HEK293 (cell line): ENCODE measurements around the gene EYS.

ENCODE experiments used
- CTCF ChIA-PET: fragments of 350-600 bp; formaldehyde crosslinking; extraction: SDS; loops from one replicate; lab custom pipeline; 2021; ENCODE audit warnings: antibody characterized with exemption; lab: Yijun Ruan, JAX
- POLR2A ChIA-PET: fragments of 300-600 bp; formaldehyde crosslinking; extraction: SDS; loops from one replicate; lab custom pipeline; 2020; ENCODE audit warnings: antibody characterized with exemption, inconsistent platforms; lab: Yijun Ruan, JAX
- H3K27ac ChIP-seq: fragments of 200-500 bp; sonication (Bioruptor generic); 2 replicates; pipeline ENCODE4 v1.5.1; 2014; ENCODE audit warnings: low read depth, low read length, control low read depth, inconsistent platforms; ENCODE audit errors: extremely low read depth
- H3K36me3 ChIP-seq, 2 experiments: fragments of 200-500 bp in 1 of 2; sonication (Bioruptor generic) in 1 of 2; 1 replicate in 1 of 2; 2 replicates in 1 of 2; pipeline ENCODE4 v1.5.1; 2014 to 2017; ENCODE audit warnings: inconsistent platforms in 2 of 2, low read length in 2 of 2; ENCODE audit not compliant: control insufficient read depth in 2 of 2, insufficient read depth in 1 of 2
- H3K4me1 ChIP-seq: fragments of 200-500 bp; sonication (Bioruptor generic); 2 replicates; pipeline ENCODE4 v1.5.1; 2014; ENCODE audit warnings: mild to moderate bottlenecking, low read length, inconsistent platforms; ENCODE audit not compliant: control insufficient read depth, insufficient read depth
- H3K4me3 ChIP-seq: 2 replicates; pipeline ENCODE4 v1.5.1; 2011; ENCODE audit warnings: low read depth, mild to moderate bottlenecking, control low read depth, low read length, moderate library complexity
- H3K9me3 ChIP-seq: fragments of 200-500 bp; sonication (Bioruptor generic); 2 replicates; pipeline ENCODE4 v1.5.1; 2014; ENCODE audit warnings: low read depth, low read length, inconsistent platforms; ENCODE audit not compliant: control insufficient read depth, insufficient read depth
- EGR2 ChIP-seq: fragments of 450-650 bp; formaldehyde crosslinking; IDR thresholded peaks from 2 replicates; pipeline ENCODE4 v1.5.1; 2016; ENCODE audit warnings: low read depth, missing biosample characterization, missing genetic modification characterization
- KLF10 ChIP-seq: fragments of 450-650 bp; IDR thresholded peaks from 2 replicates; pipeline ENCODE4 v1.5.1; 2018; ENCODE audit warnings: missing biosample characterization, mild to moderate bottlenecking, missing genetic modification characterization
- KLF7 ChIP-seq: fragments of 450-650 bp; formaldehyde crosslinking; IDR thresholded peaks from 2 replicates; pipeline ENCODE4 v1.5.1; 2016; ENCODE audit warnings: missing biosample characterization, missing genetic modification characterization, borderline replicate concordance
- PRDM6 ChIP-seq: fragments of 450-650 bp; formaldehyde crosslinking; IDR thresholded peaks from 2 replicates; pipeline ENCODE4 v1.5.1; 2017; ENCODE audit warnings: missing biosample characterization, missing genetic modification characterization
- REPIN1 ChIP-seq: fragments of 450-650 bp; formaldehyde crosslinking; IDR thresholded peaks from 2 replicates; pipeline ENCODE4 v1.5.1; 2017; ENCODE audit warnings: missing biosample characterization, missing genetic modification characterization, low read depth
- SCRT2 ChIP-seq: fragments of 450-650 bp; formaldehyde crosslinking; IDR thresholded peaks from 2 replicates; pipeline ENCODE4 v1.5.1; 2016; ENCODE audit warnings: missing biosample characterization, missing genetic modification characterization
- SETDB1 ChIP-seq: IDR thresholded peaks from one replicate; pipeline ENCODE4 v1.6.1; 2017; ENCODE audit warnings: mild to moderate bottlenecking, low read length, moderate library complexity, mixed read lengths; ENCODE audit not compliant: insufficient read length
- SP3 ChIP-seq: fragments of 450-650 bp; formaldehyde crosslinking; IDR thresholded peaks from 2 replicates; pipeline ENCODE4 v1.5.1; 2016; ENCODE audit warnings: missing biosample characterization, missing genetic modification characterization
- TCF7L2 ChIP-seq: IDR thresholded peaks from 2 replicates; pipeline ENCODE4 v1.6.1; 2011; ENCODE audit warnings: low read depth, mild to moderate bottlenecking, inconsistent platforms, low read length, moderate library complexity, borderline replicate concordance
- ZNF184 ChIP-seq: fragments of 450-650 bp; IDR thresholded peaks from 2 replicates; pipeline ENCODE4 v1.5.1; 2018; ENCODE audit warnings: missing biosample characterization, mild to moderate bottlenecking, missing genetic modification characterization
- ZNF354C ChIP-seq: fragments of 450-650 bp; formaldehyde crosslinking; IDR thresholded peaks from 2 replicates; pipeline ENCODE4 v1.5.1; 2016; ENCODE audit warnings: missing biosample characterization, missing genetic modification characterization, low read depth, borderline replicate concordance
- ZNF654 ChIP-seq: fragments of 450-650 bp; formaldehyde crosslinking; IDR thresholded peaks from 2 replicates; pipeline ENCODE4 v1.5.1; 2016; ENCODE audit warnings: low read depth, missing biosample characterization, missing genetic modification characterization
- ZNF843 ChIP-seq: fragments of 450-650 bp; formaldehyde crosslinking; IDR thresholded peaks from 2 replicates; pipeline ENCODE4 v1.5.1; 2016; ENCODE audit warnings: missing biosample characterization, missing genetic modification characterization
- TF ChIP-seq, protein P1 (sequence below): fragments of 450-650 bp; formaldehyde crosslinking; IDR thresholded peaks from 2 replicates; pipeline ENCODE4 v1.5.1; 2017; ENCODE audit warnings: missing biosample characterization, missing genetic modification characterization
- TF ChIP-seq, protein P2 (sequence below): fragments of 450-650 bp; formaldehyde crosslinking; IDR thresholded peaks from 2 replicates; pipeline ENCODE4 v1.5.1; 2016; ENCODE audit warnings: missing biosample characterization, missing genetic modification characterization, low read depth
- TF ChIP-seq, protein P3 (sequence below): fragments of 450-650 bp; formaldehyde crosslinking; IDR thresholded peaks from 2 replicates; pipeline ENCODE4 v1.5.1; 2016; ENCODE audit warnings: missing biosample characterization, missing genetic modification characterization

The EYS gene

DNA sequence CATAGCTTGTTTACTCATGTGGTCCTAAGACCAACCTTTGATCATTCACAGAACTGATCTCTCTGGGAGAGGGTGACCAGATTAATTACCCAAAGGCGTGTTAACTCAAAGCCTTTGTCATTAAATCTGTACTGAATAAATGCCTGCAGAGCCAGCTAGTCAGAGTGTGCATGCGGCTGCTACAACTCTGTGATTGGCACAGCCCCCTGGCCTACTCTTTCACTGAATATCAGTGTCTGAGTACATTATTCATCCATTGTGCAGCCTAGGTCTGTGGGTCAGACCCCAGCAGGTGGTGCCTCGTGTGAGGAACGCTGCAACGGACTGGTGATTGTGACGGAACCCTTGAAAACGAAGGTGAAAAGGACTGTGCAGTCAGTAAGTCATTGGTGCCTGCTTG, 1407.8 kb downstream of the EYS start:
- TF ChIP-seq SETDB1 (peak; percentile 43), SP3 (no peak), KLF10 (tag by site-specific recombination) (no peak)
- ChIA-PET CTCF (no interaction called here), POLR2A (no interaction called here)
- no peak overlapping the region for H3K4me3 ChIP-seq
- no peak overlapping the region for H3K27ac ChIP-seq
- H3K36me3 ChIP-seq: no peaks in the 10 kb centered on the region
- H3K9me3 ChIP-seq: no peaks in the 10 kb centered on the region
- H3K4me1 ChIP-seq: no peaks in the 10 kb centered on the region

DNA sequence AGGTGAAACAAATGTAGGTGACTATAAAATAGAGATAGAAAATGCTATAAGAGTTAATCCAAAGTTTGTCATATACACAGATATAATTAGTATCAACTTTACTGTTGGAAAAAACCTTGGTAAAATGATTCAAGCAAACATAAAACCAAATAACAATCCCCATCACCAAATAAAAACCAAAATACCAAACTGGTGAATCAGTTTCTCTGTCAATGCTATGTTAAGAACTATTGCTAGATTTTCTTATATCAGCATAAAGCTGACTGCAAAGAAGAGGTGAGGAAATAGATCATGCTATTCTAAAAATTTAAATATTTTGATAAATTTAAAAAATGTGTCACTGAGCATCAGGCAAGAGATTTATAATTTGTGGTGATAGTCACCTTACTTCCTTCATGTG, 1413.0 kb downstream of the EYS start:
- Histone ChIP-seq H3K4me3 (no peak overlapping the region), H3K9me3 (no peaks in the 10 kb centered on the region)
- CTCF ChIA-PET: interaction anchor here (0.8 kb wide), 1 partner anchor 36 kb away, joined by 3 read pairs; no protein-coding TSS in a partner anchor
- POLR2A ChIA-PET: no interaction called here
- no peak for TF ChIP-seq PRDM6 (tag by site-specific recombination)
- TF ChIP-seq, protein P1, sequence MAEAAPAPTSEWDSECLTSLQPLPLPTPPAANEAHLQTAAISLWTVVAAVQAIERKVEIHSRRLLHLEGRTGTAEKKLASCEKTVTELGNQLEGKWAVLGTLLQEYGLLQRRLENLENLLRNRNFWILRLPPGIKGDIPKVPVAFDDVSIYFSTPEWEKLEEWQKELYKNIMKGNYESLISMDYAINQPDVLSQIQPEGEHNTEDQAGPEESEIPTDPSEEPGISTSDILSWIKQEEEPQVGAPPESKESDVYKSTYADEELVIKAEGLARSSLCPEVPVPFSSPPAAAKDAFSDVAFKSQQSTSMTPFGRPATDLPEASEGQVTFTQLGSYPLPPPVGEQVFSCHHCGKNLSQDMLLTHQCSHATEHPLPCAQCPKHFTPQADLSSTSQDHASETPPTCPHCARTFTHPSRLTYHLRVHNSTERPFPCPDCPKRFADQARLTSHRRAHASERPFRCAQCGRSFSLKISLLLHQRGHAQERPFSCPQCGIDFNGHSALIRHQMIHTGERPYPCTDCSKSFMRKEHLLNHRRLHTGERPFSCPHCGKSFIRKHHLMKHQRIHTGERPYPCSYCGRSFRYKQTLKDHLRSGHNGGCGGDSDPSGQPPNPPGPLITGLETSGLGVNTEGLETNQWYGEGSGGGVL (tag by site-specific recombination): no peak
- TF ChIP-seq, protein P2, sequence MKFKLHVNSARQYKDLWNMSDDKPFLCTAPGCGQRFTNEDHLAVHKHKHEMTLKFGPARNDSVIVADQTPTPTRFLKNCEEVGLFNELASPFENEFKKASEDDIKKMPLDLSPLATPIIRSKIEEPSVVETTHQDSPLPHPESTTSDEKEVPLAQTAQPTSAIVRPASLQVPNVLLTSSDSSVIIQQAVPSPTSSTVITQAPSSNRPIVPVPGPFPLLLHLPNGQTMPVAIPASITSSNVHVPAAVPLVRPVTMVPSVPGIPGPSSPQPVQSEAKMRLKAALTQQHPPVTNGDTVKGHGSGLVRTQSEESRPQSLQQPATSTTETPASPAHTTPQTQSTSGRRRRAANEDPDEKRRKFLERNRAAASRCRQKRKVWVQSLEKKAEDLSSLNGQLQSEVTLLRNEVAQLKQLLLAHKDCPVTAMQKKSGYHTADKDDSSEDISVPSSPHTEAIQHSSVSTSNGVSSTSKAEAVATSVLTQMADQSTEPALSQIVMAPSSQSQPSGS (tag by site-specific recombination): no peak
- TF ChIP-seq REPIN1 (tag by site-specific recombination): no peak
- TF ChIP-seq ZNF354C (tag by site-specific recombination): no peak
- TF ChIP-seq ZNF654 (tag by site-specific recombination): no peak
- no peak for TF ChIP-seq EGR2 (tag by site-specific recombination)
- TF ChIP-seq ZNF184: no peak
- no peak for TF ChIP-seq KLF7 (tag by site-specific recombination)
- no peak for TF ChIP-seq TCF7L2
- TF ChIP-seq SCRT2: no peak
- TF ChIP-seq, protein P3, sequence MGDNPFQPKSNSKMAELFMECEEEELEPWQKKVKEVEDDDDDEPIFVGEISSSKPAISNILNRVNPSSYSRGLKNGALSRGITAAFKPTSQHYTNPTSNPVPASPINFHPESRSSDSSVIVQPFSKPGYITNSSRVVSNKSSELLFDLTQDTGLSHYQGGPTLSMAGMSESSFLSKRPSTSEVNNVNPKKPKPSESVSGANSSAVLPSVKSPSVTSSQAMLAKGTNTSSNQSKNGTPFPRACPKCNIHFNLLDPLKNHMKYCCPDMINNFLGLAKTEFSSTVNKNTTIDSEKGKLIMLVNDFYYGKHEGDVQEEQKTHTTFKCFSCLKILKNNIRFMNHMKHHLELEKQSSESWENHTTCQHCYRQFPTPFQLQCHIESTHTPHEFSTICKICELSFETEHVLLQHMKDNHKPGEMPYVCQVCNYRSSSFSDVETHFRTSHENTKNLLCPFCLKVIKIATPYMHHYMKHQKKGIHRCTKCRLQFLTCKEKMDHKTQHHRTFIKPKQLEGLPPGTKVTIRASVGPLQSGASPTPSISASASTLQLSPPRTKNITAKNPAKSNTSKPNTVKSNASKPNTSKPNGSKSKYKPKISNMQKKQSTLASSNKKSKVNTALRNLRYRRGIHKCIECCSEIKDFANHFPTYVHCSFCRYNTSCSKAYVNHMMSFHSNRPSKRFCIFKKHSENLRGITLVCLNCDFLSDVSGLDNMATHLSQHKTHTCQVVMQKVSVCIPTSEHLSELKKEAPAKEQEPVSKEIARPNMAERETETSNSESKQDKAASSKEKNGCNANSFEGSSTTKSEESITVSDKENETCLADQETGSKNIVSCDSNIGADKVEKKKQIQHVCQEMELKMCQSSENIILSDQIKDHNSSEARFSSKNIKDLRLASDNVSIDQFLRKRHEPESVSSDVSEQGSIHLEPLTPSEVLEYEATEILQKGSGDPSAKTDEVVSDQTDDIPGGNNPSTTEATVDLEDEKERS (tag by site-specific recombination): no peak
- no peak for TF ChIP-seq ZNF843 (tag by site-specific recombination)
- TF ChIP-seq, all 188 proteins: peak for 0
- Histone ChIP-seq H3K4me1 (no peaks in the 10 kb centered on the region), H3K36me3 (no peaks in the 10 kb centered on the region), H3K27ac (no peak overlapping the region)
